GM19023 (cell line): ENCODE data around the gene CTSH.

Source experiments
- ATAC-seq: cut with Tn5 transposase; IDR thresholded peaks from one replicate; pipeline ENCODE4 v1.9.1; 2021; ENCODE audit warnings: mild to moderate bottlenecking, moderate library complexity; ENCODE audit not compliant: unreplicated experiment

CTSH gene

DNA sequence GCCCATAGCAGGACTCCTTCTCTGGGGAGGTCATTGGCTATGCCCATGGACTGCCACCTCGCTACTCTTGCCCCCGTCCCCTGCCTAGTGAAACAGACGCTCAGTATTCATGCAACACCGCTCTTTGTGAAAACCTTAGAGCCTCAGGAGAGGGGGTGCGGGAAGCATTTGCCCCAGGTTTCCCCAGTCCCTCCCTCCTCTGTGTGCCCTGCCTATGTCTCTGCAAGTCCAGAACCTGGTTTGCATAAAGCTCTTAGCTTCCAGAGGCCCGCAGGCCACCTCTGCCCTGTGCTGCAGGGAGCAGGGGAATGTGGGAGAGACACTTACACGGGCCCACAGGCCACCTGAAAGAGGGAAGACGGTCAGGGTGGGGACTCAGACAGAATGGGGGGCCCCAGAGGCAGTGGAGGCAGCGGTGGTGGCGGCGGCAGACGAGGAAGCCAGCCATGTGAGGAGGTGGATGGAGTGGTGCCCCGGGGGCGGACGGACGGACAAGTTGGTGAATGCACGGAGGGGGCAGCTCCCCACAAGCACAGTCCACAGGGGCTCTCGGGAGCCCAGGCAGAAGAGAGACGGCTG is 33.8 kb upstream of the CTSH start:
- ATAC-seq: no peak

DNA sequence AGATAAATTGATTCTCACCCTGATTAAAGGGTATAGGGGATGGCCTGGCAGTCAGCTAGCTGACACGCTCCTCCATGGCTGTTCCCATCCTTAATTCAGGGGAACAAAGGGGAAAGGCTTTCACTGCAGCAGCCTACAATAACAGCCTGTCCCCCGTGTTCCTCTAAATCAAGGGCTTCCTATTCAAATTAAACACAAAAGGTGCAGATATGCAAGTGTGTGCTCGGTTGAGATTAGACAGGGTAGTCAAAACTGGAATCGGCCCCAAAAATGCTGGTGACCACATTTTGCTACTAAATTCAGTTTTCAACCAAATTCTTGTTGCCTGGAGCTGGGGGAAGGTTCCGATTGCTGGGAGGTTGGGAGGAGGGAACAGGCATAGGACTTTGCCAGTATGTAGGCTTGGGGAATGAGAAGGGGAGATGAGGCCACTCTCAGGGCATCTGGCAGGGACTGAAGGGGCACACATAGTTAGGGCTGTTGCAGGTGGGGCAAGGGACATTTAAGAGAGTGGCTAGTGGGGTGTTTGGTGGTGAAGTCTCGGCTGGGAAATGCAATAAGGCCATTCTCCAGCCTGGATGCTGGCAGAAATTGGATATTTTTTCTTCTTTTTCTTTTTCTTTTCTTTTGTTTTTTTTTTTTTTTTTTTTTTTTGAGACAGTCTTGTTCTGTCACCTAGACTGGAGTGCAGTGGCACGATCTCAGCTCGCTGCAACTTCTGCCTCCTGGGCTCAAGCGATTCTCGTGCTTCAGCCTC is 32.9 kb upstream of the CTSH start:
- ATAC-seq: peak; percentile 36

DNA sequence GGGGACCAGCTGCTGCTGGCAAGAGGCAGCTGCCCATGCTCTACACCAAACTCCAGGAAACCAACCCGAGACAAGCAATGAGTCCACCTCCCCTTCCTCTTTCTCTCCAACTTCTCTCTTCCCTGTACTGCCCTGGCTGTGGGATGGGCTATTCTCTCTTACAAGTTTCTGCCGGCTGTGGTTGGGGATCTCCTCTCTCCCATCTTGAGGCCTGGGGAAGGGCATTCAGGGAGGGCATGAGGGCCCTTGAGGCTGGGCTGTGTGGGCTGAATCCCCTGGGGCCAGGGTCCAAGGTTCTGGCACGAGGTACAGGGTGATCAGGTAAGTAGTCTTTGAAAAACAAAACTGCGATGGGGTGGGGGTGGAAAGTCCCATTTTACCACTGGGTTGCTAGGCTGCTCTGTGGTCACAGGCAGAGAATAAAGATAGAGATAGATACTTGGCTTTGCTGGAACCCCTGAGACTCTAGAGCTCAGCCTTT is 32.3 kb upstream of the CTSH start:
- ATAC-seq: peak; percentile 77

DNA sequence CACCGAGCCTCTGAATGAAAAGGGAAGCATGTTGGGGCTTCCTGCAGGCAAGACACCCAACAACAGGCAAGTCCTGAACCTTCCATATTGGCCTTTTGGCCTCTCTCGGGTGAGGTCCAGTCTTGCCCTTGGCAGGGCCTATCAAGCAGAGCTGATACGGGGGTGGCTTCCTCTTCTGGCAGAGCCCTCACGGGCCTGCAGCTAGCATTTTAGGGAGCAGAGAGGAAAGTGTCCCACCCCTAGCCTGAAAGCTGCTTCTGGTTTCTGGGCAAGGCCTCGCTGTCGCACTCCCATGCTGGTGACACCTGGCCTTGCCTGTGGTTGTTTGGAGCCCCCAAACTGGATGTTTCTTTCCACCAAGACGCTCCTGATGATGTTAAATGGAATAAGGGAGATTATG is 31.8 kb upstream of the CTSH start:
- peak; percentile 1 for ATAC-seq

DNA sequence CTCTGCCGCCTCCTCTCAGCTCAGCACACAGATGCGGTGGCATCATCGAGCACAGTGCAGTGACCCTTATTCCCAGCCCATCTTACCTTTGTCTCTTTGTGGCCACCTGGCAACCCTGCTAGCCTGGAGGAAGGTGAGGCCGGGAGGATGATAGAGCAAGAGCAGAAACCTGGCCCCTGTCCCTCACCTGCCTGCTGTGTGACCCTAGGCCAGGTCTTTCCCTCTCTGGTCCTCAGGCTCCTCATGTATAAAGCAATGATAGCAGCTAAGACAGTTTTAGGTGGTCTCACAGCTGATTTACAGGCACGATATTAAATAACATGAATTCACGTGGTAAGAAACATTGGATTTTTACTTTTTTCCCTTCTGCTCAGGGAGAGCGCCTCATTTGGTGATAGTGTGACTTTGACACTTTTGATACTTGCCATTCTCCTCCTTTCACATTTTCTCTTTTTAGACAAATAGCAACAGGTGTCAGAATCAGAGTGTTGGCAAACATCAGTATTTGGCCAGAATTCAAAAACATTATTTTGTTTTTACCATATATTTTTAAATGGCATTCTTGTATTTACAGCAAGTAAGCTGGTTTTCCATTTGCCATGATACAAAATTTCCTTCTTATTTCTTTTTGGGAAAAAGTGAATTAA is 29.5 kb upstream of the CTSH start:
- no peak for ATAC-seq

DNA sequence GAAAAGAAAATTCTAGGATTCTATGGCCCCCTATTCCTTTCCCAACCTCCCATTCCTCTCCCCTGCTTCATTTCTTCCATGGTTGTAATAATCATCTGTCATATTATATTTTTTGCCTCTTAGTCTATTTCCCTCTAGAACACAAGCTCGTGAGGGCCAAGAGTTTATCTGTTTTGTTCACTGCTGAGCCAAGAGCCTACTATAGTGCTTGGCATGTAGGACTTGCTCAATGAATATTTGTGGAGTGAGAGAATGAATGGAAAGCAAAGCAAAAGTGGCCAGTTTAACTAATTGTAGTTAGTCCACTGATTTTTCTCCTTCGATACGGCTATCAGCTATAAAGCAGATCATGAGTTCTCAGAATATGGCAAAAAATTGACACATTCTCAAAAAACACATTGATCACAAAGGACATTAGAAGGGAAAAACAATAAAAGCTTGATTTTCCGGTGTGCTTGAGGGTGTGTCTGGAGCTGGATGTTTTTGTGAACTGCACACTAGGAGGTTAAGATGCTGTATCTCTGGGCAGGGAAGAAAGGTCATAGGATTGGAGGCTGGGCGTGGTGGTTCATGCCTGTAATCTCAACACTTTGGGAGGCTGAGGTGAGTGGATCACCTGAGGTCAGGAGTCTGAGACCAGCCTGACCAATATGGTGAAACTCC is 25.0 kb upstream of the CTSH start:
- no peak for ATAC-seq

DNA sequence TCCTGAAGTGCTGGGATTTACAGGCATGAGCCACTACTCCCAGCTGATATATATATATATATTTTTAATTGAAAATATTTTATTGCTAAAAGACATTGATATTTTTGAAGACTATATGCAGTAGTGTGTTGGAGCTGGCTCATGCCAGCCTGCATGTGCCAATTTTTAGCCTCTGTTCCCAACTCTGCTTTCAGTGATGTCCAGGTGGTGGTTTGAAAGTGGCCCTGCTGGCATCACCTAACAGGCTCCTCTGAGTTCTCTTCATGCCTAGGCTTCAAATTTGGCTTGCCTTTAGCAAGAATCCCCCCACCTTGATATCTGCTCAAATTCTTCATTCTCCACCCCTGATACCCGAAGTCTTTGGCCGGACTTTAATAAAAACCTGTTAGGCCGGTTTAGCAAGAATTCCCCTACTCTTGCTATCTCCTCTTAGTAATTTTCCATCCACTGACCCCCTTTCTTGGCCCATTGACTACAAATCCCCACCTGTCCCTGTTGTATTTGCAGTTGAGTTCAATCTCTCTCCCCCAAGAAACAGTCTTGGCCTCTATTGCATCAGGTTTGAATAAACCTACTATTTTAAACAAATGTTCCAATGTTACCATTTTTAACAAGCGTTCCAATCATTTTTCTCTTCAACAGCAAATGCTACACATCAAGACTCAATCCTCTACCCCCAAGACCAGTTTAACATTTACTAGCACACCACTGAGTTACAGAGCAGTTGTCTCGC is 23.9 kb upstream of the CTSH start:
- no peak for ATAC-seq

DNA sequence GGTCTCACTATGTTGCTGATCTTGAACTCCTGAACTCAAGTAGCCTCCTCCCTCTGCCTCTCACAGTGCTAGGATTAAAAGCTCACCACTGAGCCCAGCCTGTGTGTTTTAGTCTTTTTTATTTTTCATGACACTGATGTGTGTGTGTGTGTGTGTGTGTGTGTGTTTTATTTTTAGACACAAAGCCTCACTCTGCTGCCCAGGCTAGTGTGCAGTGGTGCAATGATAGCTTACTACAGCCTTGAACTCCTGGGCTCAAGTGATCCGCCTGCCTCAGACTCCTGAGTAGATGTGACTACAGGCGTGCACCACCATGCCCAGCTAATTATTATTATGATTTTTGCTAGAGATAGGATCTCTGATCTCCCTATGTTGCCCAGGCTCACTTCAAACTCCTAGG is 23.3 kb upstream of the CTSH start:
- no peak for ATAC-seq

DNA sequence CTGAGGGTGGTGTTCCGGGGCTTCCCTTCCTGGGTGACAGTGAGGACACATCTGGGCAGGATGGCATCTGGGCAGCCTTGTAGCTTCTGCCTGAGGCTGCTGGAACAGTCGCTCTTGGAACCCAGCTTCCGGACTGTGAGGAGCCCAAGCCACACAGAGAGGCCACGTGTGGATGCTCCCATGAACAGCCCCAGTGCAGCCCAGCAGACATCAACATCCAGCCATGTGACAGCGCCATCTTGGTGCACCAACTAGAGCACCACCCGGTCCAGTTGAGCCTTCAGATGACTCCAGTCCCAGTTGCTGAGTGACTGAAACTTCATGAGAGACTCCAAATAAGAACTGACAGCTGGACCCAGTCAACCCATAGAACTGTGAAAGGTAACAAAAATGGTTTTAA is 15.5 kb upstream of the CTSH start:
- no peak for ATAC-seq

DNA sequence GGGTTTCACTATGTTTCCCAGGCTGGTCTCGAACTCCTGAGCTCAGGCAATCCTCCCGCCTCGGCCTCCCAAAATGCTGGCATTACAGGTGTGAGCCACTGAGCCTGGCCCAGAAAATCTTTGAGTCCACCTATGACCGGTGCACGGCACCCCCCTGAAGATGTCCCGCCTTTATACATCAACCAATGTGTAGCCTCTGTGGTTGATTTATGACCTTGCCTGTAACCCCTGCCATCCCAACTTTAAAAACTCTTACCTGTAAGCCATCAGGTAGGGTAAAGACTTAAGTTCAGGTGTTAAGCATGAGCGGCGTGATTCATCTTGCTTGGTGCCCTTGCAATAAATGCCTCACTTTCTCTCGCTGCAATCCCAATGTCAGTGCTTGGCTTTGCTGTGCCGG is 14.5 kb upstream of the CTSH start:
- ATAC-seq: no peak

DNA sequence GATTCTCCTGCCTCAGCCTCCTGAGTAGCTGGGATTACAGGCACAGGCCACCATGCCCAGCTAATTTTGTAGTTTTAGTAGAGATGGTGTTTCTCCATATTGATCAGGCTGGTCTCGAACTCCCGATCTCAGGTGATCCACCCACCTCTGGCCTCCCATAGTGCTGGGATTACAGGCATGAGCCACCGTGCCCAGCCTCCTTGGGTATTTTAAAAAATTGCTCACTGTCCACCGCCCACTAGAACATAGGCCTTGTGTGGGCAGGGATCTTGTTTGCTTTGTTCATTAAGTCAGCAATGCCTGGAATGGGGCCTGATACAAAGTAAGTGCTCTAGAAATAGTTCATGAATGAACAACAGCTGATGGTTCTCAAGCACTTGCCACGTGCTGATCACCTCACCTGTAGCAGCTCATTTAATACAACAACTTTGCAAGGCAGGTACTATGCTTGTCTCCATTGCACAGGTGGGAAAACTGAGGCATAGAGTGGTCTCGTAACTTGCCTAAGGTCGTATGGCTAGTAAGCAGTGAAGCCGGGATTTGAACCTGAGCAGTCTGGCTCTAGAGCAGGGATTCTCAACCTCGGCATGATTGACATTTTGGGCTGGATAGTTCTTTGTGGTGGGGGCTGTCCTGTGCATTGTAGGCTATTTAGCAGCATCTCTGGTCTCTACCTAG is 12.7 kb upstream of the CTSH start:
- ATAC-seq: no peak

DNA sequence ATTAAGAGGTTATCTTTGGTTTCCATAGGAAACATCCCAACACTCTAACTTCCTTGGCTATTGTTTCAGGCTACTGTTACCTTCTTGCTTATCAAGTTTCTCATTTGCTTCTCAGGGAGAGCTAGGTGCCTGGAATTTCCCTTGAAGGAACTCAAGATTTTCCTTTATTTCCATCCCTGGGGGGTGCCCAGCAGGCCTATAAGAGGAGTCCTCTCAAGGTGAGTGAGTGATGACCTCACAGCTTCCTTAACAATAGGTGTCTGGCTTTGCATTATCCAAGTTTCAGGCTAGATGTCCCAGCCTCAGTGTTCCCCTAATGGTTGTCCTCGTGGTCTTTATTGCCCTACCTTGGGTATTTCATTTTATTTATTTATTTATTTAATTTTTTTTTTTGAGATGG is 12.1 kb upstream of the CTSH start:
- no peak for ATAC-seq

DNA sequence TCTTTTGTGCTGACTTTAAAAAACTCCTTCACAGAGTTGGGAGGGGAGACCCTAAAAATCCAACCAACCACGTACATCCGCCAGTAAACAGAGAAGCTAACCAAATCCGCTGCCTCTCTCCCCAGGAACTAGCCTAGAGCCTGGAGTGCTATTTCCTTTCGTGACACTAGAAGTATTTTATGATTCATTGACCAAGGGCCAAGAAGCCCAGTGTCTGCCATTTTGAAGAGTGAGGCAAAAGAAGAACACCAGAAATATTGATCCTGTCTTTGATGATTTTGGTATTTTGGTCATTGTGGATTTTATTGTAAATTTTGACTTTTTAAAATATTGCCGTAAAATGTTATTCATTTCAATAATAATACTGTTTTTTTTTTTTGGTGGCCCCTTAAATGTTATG is 10.5 kb upstream of the CTSH start:
- ATAC-seq: no peak

DNA sequence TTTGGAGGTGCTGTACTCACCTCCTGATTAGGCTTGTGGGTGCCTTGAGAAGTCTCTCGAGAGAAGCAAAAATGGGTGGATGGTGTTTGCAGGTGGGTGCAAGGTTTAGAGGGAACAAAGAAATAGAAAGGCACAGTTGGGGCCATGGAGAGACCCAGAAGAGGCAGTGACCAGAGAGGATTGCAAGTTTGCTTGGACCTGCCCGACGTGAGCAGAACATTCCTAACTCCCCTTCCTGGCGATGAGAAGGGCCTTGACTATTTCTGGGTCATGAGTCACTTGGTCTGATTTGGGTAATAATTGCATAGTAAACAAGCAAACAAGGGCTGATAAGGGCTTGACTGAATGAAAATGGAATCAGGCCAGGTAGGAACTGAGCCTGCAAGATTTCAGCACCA is 7.0 kb upstream of the CTSH start:
- no peak for ATAC-seq

DNA sequence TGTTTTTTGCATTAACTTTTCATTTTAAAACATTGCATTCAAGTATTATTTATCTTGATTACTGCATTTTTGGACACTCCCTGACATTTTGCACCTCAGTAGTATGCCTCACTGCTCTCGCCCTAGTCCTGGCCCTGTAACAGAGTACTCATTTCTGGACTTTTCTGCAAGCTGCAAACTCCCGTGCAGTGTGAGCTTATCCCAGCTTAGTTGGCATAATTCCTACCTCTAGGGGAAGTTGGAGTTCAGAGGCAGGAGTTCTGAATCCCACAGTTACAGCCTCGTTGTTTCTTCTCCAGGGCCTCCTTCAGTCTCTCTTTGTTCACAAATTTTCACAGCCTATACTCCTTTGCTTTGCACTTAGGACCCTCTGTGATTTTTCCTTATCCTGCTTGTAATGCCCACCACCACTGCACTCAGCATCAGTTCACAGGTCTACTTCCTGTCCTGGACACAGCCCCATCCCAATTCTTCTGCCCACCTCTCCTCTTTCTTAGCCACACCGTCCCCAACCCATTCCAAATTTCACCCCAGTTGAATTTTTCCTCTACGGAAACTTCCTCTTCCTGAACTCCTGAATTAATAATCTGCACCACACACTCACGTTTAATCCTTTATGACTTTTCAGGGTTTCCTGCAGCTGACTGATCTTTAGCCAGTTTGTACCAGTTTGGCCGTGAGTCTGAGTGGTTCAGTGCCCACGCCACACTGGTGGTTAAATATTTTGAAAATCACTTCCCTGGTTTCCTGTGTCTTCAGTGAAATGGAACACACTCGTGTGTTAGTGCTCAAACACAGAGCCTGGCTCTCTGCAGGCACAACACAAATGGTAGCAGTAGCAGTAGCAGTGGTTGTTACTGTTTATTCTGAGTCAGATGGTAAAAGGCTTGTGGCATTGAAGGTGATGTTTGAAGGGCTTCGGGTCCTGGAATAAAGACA is 6.3 kb upstream of the CTSH start:
- ATAC-seq: no peak

DNA sequence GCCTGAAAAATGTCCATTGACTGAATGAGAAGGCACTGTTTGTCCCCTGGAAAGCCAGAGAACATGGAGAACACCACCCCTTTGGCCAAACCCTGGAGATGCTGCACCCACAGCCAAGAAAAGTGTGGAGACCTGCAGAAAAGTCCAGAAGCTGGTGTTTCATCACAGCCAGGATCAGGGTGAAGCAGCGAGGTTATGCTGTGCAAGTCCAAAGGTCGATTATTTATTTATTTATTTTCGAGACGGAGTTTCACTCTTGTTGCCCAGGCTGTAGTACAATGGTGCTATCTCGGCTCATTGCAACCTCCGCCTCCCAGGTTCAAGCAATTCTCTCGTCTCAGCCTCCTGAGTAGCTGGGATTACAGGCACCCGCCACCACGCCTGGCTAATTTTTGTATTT is 5.5 kb upstream of the CTSH start:
- ATAC-seq: no peak

DNA sequence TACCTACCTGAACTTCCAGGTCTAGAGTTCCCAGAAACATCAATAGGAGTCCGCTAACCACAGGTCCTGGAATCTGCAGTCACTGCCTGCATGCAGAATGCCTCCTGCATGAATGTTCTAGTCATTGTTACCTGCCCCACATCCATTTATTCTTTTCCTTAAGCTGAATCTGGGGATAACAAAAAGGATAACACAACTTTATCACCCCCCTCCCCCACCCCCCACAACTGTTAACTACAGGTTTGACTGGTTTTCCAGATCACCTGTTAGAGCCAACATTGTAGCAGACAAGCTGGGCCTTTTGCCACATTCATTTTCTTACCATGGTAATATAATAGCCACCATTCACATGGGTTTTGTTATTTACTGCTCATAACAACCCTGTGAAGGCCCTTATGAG is 4.6 kb upstream of the CTSH start:
- no peak for ATAC-seq

DNA sequence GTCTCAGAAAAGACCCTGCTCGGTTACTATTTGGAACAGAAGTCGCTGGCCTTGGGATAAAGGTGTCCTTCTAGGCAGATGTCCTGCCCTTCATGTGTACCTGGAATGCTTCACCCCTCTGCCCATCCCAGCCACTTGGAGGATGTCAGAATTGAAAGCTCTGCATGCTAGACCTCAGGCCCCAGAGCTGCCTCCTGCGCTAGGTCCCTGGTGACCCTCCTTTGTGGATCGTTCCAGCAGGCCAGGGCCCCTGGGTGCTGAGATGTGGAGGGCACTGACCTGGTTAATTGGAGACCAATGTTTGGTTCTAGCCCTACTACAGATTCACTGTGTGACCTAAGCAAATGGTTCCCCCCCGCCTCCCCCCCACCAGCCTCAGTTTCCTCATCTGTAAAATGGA is 2.7 kb upstream of the CTSH start:
- no peak for ATAC-seq

DNA sequence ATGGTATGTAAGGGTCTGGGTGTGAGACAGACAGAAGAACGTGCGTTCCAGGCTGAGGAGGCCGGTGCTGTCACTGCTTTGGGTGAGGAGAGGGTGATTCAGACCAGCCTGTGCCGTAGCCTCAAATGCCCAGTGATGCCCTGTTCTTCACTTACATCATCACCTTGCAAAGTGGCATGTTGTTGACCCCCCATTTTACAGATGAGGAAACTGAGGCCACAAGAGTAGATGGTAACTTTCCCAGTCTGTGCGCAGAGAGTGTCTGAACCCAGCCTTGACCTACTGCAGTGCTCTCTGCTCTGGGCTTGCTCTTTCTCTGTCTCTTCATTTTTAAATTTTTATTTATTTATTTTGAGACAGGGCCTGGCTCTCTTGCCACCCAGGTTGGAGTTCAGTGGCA is 1.6 kb upstream of the CTSH start:
- ATAC-seq: no peak
